ENCODE data around the gene PPARG.
"Not testable (repeated sequence)": the region's sequence is repeated elsewhere in the genome, so short reads cannot be mapped to it uniquely, and the experiment has no call there.

The PPARG gene

DNA sequence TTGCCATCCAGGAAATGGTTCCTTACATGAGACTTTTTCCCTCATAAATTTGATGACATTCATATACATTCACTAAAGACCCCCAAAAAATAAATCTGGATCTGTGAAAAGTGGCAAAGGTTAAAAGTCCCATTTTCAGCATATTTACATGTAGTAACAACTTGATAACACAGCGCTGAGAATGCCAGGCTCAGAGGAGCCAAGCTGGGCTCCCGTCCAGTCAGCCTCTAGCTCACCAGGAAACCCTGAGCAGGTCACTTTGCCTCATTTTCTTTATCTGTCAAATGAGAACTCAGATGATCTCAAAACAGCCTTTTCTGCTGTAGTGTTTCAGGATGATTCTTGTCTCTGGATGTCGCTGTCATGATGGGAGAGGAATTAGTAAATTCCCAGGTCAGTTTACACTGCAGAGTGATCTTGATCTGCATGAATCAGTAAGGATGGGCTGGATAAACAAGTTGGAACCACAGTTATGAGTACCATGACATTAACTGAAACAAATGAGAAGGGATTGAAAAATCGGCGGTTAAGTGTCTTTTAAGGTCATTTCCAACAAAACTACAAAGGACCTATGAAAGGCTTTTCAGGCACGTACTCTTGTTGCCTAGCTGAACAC lies 82.8 kb downstream of the PPARG start:
- in situ Hi-C loops (cut with MboI; ENCODE audit: low sequenced_read_pairs): no loop called here

DNA sequence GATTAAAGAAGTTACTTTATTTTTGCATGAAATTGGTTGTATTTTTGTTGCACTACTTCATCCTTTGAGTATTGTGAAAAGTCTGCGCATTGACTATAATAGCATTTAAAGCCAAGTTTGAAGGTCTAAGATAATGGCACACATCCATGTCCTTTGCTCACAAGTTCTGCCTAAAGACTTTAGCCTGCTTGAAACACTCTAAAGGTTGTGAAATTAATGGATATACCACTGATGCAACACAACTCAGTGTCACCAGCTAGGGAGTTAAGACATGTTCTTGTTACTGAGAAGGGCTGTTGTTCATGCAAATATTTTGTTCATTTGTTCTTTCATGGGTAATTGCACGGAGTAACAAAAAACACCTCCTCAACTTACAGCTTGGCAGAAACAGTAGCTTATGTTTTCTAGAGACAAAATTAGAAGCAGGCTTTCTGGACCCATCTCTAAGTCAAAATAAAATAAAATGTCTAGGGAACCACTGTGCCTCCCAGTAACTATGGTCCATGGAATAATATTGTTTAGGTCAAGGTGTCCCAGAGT lies 83.9 kb downstream of the PPARG start:
- in situ Hi-C loops (cut with MboI; ENCODE audit: low sequenced_read_pairs): no loop called here

DNA sequence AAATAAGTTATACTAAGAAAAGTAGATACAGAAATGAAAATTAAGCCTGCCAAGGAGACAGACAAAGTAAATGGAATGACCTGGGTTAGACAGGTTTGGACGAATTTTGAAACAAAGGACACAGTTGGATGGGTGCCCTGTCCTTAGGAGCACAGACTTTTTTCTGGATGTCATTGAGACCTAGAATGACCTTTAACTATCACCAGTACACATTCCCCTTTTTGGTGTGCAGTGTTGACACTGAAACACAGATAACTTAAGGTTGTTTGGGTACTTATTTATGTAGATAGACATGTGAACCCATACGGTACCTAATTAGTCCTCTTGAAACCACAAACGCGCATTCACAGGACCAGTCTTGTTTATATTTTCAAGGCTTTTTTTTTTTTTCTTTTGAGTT lies 86.7 kb downstream of the PPARG start:
- in situ Hi-C loops (cut with MboI; ENCODE audit: low sequenced_read_pairs): no loop called here

DNA sequence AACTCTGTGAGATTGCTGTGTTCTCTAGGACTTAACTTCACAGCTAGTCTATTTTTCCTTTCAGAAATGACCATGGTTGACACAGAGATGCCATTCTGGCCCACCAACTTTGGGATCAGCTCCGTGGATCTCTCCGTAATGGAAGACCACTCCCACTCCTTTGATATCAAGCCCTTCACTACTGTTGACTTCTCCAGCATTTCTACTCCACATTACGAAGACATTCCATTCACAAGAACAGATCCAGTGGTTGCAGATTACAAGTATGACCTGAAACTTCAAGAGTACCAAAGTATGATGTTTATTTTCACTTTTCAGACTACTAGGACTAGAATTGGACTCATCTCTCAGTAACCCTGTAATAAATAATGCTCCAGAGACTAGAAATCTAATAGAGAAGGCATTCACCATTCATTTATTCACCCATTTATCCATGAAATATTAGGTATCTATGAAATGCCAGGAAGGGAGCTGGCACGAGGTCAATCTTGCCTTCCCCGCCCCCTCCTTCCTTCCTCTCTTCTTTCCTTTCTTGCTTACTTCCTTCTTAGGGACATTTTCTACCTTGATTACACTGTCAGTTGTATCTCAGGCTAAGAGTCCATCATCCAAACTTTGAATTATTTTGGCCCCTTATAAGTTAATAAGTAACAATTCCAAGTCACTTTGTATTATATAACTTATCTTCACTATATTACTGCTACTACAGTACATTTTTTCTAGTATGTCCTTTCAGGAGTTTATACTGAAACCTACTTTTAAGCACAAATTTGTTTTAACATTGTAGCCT lies 91.0 kb downstream of the PPARG start:
- in situ Hi-C loops (cut with MboI; ENCODE audit: low sequenced_read_pairs): no loop called here

DNA sequence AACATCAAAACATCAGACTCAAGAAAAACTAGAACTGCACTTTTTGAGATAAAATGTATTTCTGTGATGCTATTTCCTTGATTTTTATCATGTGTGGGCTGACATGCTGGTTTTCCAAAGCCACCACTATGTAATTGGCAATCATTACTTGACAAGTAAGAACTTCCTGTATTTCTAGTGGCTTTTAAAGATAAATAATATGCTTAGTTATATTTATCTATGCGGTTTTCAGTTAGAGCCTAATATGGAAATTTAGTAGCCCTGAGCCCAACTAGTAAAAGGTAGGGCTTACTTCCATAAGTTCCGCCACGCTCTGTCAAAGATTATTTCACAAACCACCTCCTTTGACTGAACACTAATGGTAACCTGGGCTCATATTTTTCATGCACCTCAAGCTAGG lies 91.6 kb downstream of the PPARG start:
- in situ Hi-C loops (cut with MboI; ENCODE audit: low sequenced_read_pairs): no loop called here

DNA sequence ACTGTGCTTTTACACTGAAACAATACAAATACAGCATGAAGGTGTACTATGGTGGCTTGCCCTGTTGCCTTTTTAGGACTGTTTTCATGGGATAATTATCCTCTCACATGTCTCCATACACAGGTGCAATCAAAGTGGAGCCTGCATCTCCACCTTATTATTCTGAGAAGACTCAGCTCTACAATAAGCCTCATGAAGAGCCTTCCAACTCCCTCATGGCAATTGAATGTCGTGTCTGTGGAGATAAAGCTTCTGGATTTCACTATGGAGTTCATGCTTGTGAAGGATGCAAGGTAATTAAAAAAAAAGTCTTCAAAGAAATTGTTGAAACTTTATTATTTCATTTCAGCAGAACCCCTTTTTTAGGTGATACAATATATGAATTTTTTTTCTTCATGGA lies 92.3 kb downstream of the PPARG start:
- in situ Hi-C loops (cut with MboI; ENCODE audit: low sequenced_read_pairs): no loop called here

DNA sequence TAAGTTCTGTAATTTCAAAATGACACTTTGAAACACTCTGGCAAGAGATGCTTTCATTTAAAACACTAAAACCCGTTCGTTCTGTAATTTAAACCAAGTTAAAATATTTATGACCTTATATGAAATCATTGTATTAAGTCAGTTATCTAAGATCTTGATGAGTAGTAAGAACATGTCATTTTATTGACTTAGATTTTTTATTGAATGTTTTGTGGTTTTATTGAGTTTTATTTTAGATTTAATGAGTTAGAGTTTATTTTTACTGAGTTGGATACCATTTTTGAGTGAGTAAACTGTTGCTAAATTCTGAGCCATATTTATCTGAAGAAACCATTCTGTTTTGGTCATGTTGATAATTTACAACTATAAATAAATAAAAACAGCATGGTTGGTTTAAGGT lies 94.3 kb downstream of the PPARG start:
- in situ Hi-C loops (cut with MboI; ENCODE audit: low sequenced_read_pairs): no loop called here

DNA sequence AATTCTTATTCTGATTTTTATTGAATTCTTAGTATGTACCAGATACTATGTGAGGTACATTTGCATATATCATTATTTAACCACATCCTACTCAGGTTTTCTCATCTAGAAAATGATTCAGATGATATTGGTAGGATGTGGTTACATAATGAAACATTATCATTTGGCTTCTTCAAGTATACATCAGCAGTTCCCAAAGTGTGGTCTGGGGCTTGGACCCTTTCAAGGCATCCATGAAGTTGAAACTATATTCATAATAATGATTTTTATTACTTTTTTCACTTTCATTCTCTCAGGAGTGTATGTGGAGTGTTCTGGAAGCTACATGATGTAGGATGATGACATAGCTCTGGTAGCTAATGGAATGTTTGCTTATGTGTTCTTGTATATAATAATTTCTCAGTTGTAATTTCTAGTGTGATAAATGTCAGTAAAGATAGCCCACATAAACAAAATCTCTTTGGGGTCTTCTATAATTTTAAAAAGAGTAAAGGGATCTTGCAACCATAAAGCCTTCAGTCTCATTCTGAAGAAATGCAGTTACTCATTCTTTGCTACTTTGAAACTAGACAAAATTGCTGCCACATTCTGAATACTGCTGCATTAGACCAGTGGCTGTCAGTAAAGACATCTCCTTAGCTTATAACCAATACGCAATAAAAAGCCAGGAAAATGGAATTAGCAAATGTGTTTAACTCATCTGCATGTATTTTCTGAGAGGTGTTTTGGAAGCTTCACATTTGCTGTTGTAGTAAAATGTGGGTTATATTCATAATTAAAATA lies 95.8 kb downstream of the PPARG start:
- in situ Hi-C loops (cut with MboI; ENCODE audit: low sequenced_read_pairs): no loop called here

DNA sequence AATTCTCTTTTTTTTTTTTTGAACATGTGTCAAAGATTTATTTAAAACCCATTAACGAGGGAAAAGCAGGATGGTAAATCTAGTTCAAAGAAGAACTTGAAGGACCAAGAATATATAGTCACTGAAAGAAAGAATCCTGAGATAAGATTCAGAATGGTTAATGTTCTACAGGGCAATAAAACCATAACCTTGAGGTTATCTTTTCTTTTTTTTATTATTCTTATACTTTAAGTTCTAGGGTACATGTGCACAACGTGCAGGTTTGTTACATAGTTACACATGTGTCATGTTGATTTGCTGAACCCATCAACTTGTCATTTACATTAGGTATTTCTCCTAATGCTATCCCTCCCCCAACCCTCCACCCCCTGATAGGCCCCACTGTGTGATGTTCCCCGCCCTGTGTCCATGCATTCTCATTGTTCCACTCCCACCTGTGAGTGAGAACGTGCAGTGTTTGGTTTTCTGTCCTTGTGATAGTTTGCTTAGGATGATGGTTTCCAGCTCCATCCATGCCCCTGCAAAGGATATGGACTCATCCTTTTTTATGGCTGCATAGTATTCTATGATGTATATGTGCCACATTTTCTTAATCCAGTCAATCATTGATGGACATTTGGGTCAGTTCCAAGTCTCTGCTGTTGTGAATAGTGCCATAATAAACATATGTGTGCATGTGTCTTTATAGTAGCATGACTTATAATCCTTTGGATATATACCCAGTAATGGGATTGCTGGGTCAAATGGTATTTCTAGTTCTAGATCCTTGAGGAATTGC lies 97.8 kb downstream of the PPARG start:
- in situ Hi-C loops (cut with MboI; ENCODE audit: low sequenced_read_pairs): not testable (repeated sequence)

GRCh38 chr3:12388185-12388584 lies 99.3 kb downstream of the PPARG start:
- in situ Hi-C loops (cut with MboI; ENCODE audit: low sequenced_read_pairs): no loop called here

DNA sequence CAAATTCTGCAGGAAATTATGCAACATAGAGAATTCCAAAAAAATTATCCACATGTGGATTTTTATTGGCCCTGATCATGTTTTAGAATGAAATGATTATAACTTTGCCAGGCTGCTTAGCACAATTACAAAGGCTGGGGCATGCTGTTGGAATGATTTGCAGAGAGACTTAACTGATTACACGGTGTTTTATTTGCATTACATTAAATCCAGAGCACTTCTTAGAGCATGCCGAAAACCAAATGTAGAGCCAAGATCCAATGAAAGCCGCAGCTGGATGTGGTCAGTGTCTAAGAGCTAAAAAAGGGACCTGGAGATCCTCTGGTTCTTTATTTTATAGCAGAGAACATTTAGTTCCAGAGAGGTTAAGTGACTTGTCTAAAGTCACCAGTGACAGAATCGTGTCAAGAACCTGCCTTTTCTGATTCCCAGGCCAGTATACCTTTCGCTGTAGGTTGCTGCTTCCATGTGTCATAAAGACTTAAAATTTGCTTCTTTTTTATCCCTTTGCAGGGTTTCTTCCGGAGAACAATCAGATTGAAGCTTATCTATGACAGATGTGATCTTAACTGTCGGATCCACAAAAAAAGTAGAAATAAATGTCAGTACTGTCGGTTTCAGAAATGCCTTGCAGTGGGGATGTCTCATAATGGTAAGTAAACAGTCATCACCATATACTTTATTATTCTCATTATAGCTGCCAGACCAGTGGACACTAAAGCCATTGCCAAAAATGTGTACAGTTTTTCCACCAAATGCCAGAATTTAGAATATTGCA lies 103.4 kb downstream of the PPARG start:
- in situ Hi-C loops (cut with MboI; ENCODE audit: low sequenced_read_pairs): no loop called here

GRCh38 chr3:12393894-12394293 lies 105.0 kb downstream of the PPARG start:
- in situ Hi-C loops (cut with MboI; ENCODE audit: low sequenced_read_pairs): no loop called here

DNA sequence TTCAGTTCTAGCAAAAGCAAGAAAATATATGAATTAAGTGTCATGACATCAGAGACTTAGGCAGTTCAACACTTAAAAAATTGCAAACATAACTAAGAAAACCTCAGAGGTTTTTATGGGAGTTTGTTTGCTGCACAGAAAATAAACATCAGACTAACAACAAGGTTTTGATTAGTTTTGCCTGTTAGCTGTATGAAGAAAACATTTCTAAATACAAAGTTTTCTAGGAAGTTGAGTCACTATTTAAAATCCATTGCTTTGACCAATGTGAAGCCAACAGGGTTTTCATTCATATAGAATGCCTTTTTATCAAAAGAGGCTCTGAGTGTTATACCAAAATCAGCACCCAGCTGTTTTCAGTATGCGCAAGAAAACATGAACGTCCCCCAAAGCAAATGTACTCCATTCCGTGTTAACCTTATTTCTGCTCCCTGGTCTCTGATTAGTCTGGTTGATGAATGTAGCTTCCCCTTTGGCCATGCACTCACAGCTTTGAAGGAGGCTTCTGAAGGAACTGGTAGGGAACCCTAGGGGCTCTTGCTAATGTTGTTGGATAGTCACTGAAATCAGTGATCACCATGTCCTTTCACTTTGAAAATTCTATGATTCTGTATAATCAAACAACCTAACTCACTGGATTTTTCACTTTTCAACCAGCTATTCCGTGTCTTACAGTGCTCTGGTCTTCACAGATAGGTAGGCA lies 105.8 kb downstream of the PPARG start:
- in situ Hi-C loops (cut with MboI; ENCODE audit: low sequenced_read_pairs): no loop called here

DNA sequence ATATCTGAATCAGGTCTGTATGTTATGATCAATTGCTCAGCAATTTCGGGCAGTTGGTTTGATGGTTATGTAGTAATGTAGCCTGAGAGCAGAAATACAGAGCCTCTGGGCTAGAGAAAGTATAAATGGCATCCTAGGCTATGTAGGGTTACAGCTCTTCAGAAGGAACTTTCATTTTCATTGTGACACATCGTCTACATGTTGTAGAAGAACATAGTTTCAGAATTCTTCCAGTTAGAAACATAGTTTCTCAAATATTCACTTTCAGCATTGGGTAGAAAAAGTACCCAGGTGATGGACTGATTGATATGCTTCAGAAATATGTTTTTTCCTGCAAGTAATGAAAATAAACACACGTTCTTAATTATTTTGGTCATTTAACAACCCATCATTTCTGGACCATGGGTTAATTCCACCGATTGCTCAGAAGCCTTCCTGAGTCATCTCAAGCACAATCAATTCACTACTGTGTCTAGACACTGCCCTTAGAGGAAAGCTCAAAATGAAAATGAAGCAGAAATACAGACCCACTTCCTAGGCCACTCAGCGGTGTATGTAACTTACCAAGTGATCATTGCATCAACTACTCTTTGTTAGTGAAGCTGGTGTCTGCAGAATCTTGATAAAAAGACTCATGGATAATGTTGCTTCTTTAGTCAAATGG lies 106.6 kb downstream of the PPARG start:
- in situ Hi-C loops (cut with MboI; ENCODE audit: low sequenced_read_pairs): no loop called here

- in situ Hi-C loops (cut with MboI; ENCODE audit: low sequenced_read_pairs): no loop called here
Measured at GRCh38 chr3:12396471-12396870, 107.6 kb downstream of the PPARG start.

GRCh38 chr3:12399226-12399625 lies 110.4 kb downstream of the PPARG start:
- in situ Hi-C loops (cut with MboI; ENCODE audit: low sequenced_read_pairs): no loop called here

DNA sequence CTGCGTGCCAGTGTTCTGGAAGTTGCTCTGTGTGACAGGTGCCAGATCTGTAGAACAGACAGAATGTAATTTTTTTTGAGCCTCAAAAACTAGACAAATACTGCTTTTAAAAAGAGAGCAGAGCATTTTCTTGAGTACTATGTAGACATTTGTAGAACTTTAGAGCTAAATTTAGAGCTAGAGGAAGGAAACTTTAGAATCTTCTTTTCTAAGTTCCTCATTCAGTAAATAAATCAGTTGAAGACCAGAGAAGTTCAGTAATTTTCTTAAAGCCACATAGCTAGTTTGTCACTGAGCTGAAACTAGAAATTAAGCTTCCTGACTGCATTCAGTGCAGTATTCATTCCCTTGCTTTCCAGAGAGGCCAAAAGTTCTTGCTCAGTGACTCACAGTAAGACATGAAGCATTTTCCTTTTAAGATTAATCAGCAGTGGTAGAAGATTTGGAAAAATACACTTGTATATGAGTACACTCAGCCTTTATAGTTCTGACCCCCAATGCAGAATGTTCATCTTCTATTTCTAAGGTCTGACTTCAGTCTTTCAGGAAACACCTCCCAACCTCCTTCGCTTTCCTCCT lies 111.8 kb downstream of the PPARG start:
- in situ Hi-C loops (cut with MboI; ENCODE audit: low sequenced_read_pairs): no loop called here

DNA sequence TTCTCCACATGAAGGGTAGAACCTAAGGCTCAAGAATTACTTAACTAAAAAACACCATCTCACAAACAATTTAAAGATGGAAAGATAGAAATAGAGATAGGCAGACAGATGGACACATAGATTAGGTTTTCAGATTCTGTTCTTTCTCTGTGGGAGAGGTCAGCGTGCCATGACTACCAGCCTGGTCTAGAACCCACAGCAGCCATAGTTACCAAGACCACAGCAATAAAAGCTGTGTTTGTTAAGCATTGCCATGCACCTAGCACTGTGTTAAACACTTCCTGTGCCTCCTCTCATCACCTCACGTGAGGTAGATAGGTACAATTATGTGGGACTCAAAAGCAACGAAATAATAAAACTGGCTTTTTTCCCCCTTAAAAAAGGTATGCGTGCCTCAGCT lies 112.3 kb downstream of the PPARG start:
- in situ Hi-C loops (cut with MboI; ENCODE audit: low sequenced_read_pairs): no loop called here

Measured in hTERT RPE-1 (cell line).